Gastrocnemius medialis (tissue), 4 donors: ENCODE data around the gene PCYOX1L.

ENCODE experiments used
- CTCF ChIP-seq, 5 experiments: fragments of 450-650 bp in 3 of 5; fragments of 200-600 bp in 2 of 5; sonication (generic) in 2 of 5; IDR thresholded peaks in 4 of 5; conservative IDR thresholded peaks in 1 of 5; 1 replicate in 4 of 5; 2 replicates in 1 of 5; pipeline ENCODE4 v1.5.1; 2016 to 2019; ENCODE audit warnings: antibody characterized with exemption in 5 of 5, mild to moderate bottlenecking in 3 of 5, moderate library complexity in 3 of 5
- POLR2A ChIP-seq, 2 donors: fragments of 450-650 bp; IDR thresholded peaks; one replicate each; pipeline ENCODE4 v1.6.1; 2017; ENCODE audit warnings: antibody characterized with exemption in 2 of 2, mild to moderate bottlenecking in 2 of 2, moderate library complexity in 2 of 2

GRCh38 chr5:149380466-149381121 is 22.7 kb downstream of the PCYOX1L start:
- TF ChIP-seq CTCF (IDR thresholded peaks at IDR 0.05 in 4 of 5, conservative IDR thresholded peaks at IDR 0.05 in 1 of 5) (no peak), POLR2A (IDR thresholded peaks at IDR 0.05) (no peak)
